HepG2 (cell line): Measurements from ENCODE around the gene SLC28A1. TPM values are rescaled to one million over a fixed set of nuclear protein-coding genes. Genes with fewer than 3 reads are reported as not detected.

Experiments used
- CSRNP1 ChIP-seq: sonication (generic); formaldehyde crosslinking; IDR thresholded peaks from 2 replicates; pipeline ENCODE4 v1.8.1; 2023; ENCODE audit warnings: mild to moderate bottlenecking, missing genetic modification reagents
- DNMT1 ChIP-seq: sonication (generic); formaldehyde crosslinking; IDR thresholded peaks from 2 replicates; pipeline ENCODE4 v1.5.1; 2020; ENCODE audit warnings: mild to moderate bottlenecking, missing genetic modification reagents
- FOSL1 ChIP-seq: sonication (generic); formaldehyde crosslinking; IDR thresholded peaks from 2 replicates; pipeline ENCODE4 v1.9.0; 2021; ENCODE audit warnings: missing genetic modification reagents, borderline replicate concordance
- FOXA1 ChIP-seq, 2 experiments: fragments of 450-650 bp in 1 of 2; sonication (generic) in 1 of 2; formaldehyde crosslinking in 1 of 2; IDR thresholded peaks; 2 replicates each; pipeline versions ENCODE4 v1.4.0 to v1.6.1; 2016 to 2020; ENCODE audit warnings: missing genetic modification reagents in 1 of 2
- KAT2B ChIP-seq: fragments of 150-350 bp; IDR thresholded peaks from 2 replicates; pipeline ENCODE4 v1.6.1; 2014; ENCODE audit warnings: low read depth, low read length, borderline replicate concordance
- KDM5B ChIP-seq: sonication (generic); formaldehyde crosslinking; IDR thresholded peaks from 2 replicates; pipeline ENCODE4 v1.4.0; 2020; ENCODE audit warnings: missing genetic modification reagents, mild to moderate bottlenecking, borderline replicate concordance
- PCBP1 ChIP-seq: fragments of 200-400 bp; formaldehyde crosslinking; IDR thresholded peaks from 2 replicates; pipeline ENCODE4 v1.6.1; 2017; ENCODE audit warnings: mild to moderate bottlenecking, low read depth, low read length, borderline replicate concordance
- SCMH1 ChIP-seq: sonication (generic); formaldehyde crosslinking; IDR thresholded peaks from 2 replicates; pipeline ENCODE4 v1.9.0; 2021; ENCODE audit warnings: missing genetic modification reagents, mild to moderate bottlenecking, borderline replicate concordance
- SP1 ChIP-seq, 2 experiments: fragments of 450-650 bp in 1 of 2; sonication (generic) in 1 of 2; formaldehyde crosslinking in 1 of 2; IDR thresholded peaks; 2 replicates each; pipeline versions ENCODE4 v1.4.0 to v1.6.1; 2016 to 2020; ENCODE audit warnings: missing genetic modification reagents in 1 of 2
- STAT6 ChIP-seq: sonication (generic); formaldehyde crosslinking; IDR thresholded peaks from 2 replicates; pipeline ENCODE4 v1.4.0; 2020; ENCODE audit warnings: missing genetic modification reagents, mild to moderate bottlenecking, borderline replicate concordance
- U2AF1 ChIP-seq: fragments of 200-400 bp; formaldehyde crosslinking; optimal IDR thresholded peaks from 2 replicates; pipeline ENCODE3; 2017; ENCODE audit warnings: mild to moderate bottlenecking, low read depth, low read length
- ZNF101 ChIP-seq: sonication (generic); formaldehyde crosslinking; IDR thresholded peaks from 2 replicates; pipeline ENCODE4 v1.4.0; 2020; ENCODE audit warnings: mild to moderate bottlenecking, low read depth, missing genetic modification reagents, borderline replicate concordance
- ZNF552 ChIP-seq: sonication (generic); formaldehyde crosslinking; IDR thresholded peaks from 2 replicates; pipeline ENCODE4 v1.9.0; 2022; ENCODE audit warnings: missing genetic modification reagents, mild to moderate bottlenecking, borderline replicate concordance
- ZNF780A ChIP-seq: sonication (generic); formaldehyde crosslinking; IDR thresholded peaks from 2 replicates; pipeline ENCODE4 v1.8.0; 2022; ENCODE audit warnings: mild to moderate bottlenecking, missing genetic modification reagents, moderate library complexity
- ZNF816 ChIP-seq: sonication (generic); formaldehyde crosslinking; IDR thresholded peaks from 2 replicates; pipeline ENCODE4 v1.8.0; 2022; ENCODE audit warnings: missing genetic modification reagents, mild to moderate bottlenecking, borderline replicate concordance
- ZSCAN20 ChIP-seq: sonication (generic); formaldehyde crosslinking; IDR thresholded peaks from 2 replicates; pipeline ENCODE4 v1.4.0; 2020; ENCODE audit warnings: missing genetic modification reagents, mild to moderate bottlenecking, borderline replicate concordance
- ZSCAN9 ChIP-seq: IDR thresholded peaks from 2 replicates; pipeline ENCODE4 v1.6.1; 2016; ENCODE audit warnings: borderline replicate concordance
- ZZZ3 ChIP-seq: sonication (generic); formaldehyde crosslinking; IDR thresholded peaks from 2 replicates; pipeline ENCODE4 v1.4.0; 2020; ENCODE audit warnings: missing genetic modification reagents, mild to moderate bottlenecking, borderline replicate concordance
- polyA plus RNA-seq, 8 experiments: library from polyadenylated mRNA; depleted of rRNA in 3 of 8; stranded (reverse) in 7 of 8; unstranded in 1 of 8; fragments of >200 nt; fragmentation: Illumina TruSeq in 4 of 8; extraction: Trizol in 4 of 8; gene quantifications; 2 replicates each; pipeline versions ENCODE4 v1.2.1 to v1.2.3, GENCODE V29; 2011 to 2016; ENCODE audit warnings: low read depth in 4 of 8, missing spikeins in 1 of 8, mixed read lengths in 1 of 8; ENCODE audit not compliant: insufficient read depth in 1 of 8
- total RNA-seq, 5 experiments: library from RNA; depleted of rRNA; stranded (reverse); fragments of >200 nt; fragmentation: Illumina TruSeq; extraction: Trizol; gene quantifications; 2 replicates each; pipeline ENCODE4 v1.2.3, GENCODE V29; 2016; ENCODE audit warnings: low read depth in 1 of 5
- TF ChIP-seq, protein P1 (sequence below): sonication (generic); formaldehyde crosslinking; IDR thresholded peaks from 2 replicates; pipeline ENCODE4 v1.5.0; 2020; ENCODE audit warnings: missing genetic modification reagents
- TF ChIP-seq, protein P2 (sequence below): sonication (generic); formaldehyde crosslinking; IDR thresholded peaks from 2 replicates; pipeline ENCODE4 v1.8.1; 2023; ENCODE audit warnings: mild to moderate bottlenecking, missing genetic modification reagents
- TF ChIP-seq, protein P3 (sequence below): sonication (generic); formaldehyde crosslinking; IDR thresholded peaks from 2 replicates; pipeline ENCODE4 v1.5.0; 2020; ENCODE audit warnings: mild to moderate bottlenecking, low read depth, missing genetic modification reagents, borderline replicate concordance

SLC28A1 gene
- total and polyA plus RNA-seq, 2 of the 13 experiments (the other 11 are each of a cell fraction or from before 2014, with no cell fraction given) = 0.31 to 5.8 TPM

- TF ChIP-seq ZNF780A (CRISPR knock-in tag) (no peak), U2AF1 (no peak), PCBP1 (0 out of 2 replicates have a peak, but pooled peaks have one; percentile 73), ZNF101 (CRISPR knock-in tag) (no peak), FOXA1 (IDR thresholded peaks at IDR 0.05) (no peak), FOXA1 (CRISPR knock-in tag; IDR thresholded peaks at IDR 0.05) (0 out of 2 replicates have a peak, but pooled peaks have one; percentile 23), KAT2B (no peak), STAT6 (CRISPR knock-in tag) (no peak), ZSCAN20 (CRISPR knock-in tag) (no peak), ZSCAN9 (CRISPR knock-in tag) (no peak; the same call in none of the 2 replicates), KDM5B (CRISPR knock-in tag) (peak; percentile 37; the same call in 1 of the 2 replicates), ZNF816 (CRISPR knock-in tag) (no peak; the same call in 1 of the 2 replicates), DNMT1 (CRISPR knock-in tag) (no peak), SCMH1 (CRISPR knock-in tag) (no peak), ZNF552 (CRISPR knock-in tag) (0 out of 2 replicates have a peak, but pooled peaks have one; percentile 46), ZZZ3 (CRISPR knock-in tag) (no peak), SP1 (IDR thresholded peaks at IDR 0.05) (no peak), SP1 (CRISPR knock-in tag; IDR thresholded peaks at IDR 0.05) (no peak; the same call in none of the 2 replicates), FOSL1 (CRISPR knock-in tag) (0 out of 2 replicates have a peak, but pooled peaks have one; percentile 19), CSRNP1 (0 out of 2 replicates have a peak, but pooled peaks have one; percentile 17)
- TF ChIP-seq, protein P1, sequence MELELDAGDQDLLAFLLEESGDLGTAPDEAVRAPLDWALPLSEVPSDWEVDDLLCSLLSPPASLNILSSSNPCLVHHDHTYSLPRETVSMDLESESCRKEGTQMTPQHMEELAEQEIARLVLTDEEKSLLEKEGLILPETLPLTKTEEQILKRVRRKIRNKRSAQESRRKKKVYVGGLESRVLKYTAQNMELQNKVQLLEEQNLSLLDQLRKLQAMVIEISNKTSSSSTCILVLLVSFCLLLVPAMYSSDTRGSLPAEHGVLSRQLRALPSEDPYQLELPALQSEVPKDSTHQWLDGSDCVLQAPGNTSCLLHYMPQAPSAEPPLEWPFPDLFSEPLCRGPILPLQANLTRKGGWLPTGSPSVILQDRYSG (CRISPR knock-in tag) = no peak
- TF ChIP-seq, protein P2, sequence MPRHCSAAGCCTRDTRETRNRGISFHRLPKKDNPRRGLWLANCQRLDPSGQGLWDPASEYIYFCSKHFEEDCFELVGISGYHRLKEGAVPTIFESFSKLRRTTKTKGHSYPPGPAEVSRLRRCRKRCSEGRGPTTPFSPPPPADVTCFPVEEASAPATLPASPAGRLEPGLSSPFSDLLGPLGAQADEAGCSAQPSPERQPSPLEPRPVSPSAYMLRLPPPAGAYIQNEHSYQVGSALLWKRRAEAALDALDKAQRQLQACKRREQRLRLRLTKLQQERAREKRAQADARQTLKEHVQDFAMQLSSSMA (CRISPR knock-in tag) = no peak; the same call in 1 of the 2 replicates
- TF ChIP-seq, protein P3, sequence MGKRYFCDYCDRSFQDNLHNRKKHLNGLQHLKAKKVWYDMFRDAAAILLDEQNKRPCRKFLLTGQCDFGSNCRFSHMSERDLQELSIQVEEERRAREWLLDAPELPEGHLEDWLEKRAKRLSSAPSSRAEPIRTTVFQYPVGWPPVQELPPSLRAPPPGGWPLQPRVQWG = no peak
Observed at GRCh38 chr15:84980196-84981053, 96.0 kb downstream of the SLC28A1 start (continued).
